Neural progenitor cell (in vitro differentiated cells): ENCODE results near the gene MAK.

Experiments used
- CTCF ChIP-seq: fragments of 200-600 bp; sonication (generic); IDR thresholded peaks from 2 replicates; pipeline ENCODE4 v1.5.1; 2017; ENCODE audit warnings: antibody characterized with exemption, mild to moderate bottlenecking
- EZH2phosphoT487 ChIP-seq: fragments of 200-600 bp; sonication (generic); IDR thresholded peaks from 2 replicates; pipeline ENCODE4 v1.6.1; 2017; ENCODE audit warnings: antibody characterized with exemption

GRCh38 chr6:10854922-10855632 is 16.7 kb upstream of the MAK start:
- TF ChIP-seq CTCF (no peak), EZH2phosphoT487 (no peak)
